ENCODE data around the gene CLDN8.

GRCh38 chr21:30189773-30190172 lies 26.1 kb downstream of the CLDN8 start:
- TF ChIP-seq, protein P1, sequence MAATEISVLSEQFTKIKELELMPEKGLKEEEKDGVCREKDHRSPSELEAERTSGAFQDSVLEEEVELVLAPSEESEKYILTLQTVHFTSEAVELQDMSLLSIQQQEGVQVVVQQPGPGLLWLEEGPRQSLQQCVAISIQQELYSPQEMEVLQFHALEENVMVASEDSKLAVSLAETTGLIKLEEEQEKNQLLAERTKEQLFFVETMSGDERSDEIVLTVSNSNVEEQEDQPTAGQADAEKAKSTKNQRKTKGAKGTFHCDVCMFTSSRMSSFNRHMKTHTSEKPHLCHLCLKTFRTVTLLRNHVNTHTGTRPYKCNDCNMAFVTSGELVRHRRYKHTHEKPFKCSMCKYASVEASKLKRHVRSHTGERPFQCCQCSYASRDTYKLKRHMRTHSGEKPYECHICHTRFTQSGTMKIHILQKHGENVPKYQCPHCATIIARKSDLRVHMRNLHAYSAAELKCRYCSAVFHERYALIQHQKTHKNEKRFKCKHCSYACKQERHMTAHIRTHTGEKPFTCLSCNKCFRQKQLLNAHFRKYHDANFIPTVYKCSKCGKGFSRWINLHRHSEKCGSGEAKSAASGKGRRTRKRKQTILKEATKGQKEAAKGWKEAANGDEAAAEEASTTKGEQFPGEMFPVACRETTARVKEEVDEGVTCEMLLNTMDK (IDR thresholded peaks at IDR 0.05; ENCODE audit: borderline replicate concordance, insufficient read depth, low read depth, low read length, poor library complexity, severe bottlenecking): no peak
- TF ChIP-seq JUND (IDR thresholded peaks at IDR 0.05; ENCODE audit: borderline replicate concordance, low read depth, low read length) (no peak), JUND (tag; IDR thresholded peaks at IDR 0.05; ENCODE audit: borderline replicate concordance, low read depth, low read length) (no peak), MAZ (CRISPR knock-in tag; conservative IDR thresholded peaks at IDR 0.05 in 1 of 2, IDR thresholded peaks at IDR 0.05 in 1 of 2) (no peak), CBX1 (IDR thresholded peaks at IDR 0.05; ENCODE audit: low read depth) (no peak), MGA (IDR thresholded peaks at IDR 0.05) (no peak), ADNP (tag; IDR thresholded peaks at IDR 0.05) (no peak), CTCF (IDR thresholded peaks at IDR 0.05 in 2 of 3, conservative IDR thresholded peaks at IDR 0.05 in 1 of 3; ENCODE audit: insufficient read depth in 2 of 3, low read depth in 1 of 3, low read length in 3 of 3) (no peak), USF2 (CRISPR knock-in tag; IDR thresholded peaks at IDR 0.05) (no peak), ZFX (CRISPR knock-in tag; IDR thresholded peaks at IDR 0.05) (no peak), BDP1 (IDR thresholded peaks at IDR 0.05; ENCODE audit: insufficient read depth, insufficient read length) (no peak), ZKSCAN3 (CRISPR knock-in tag; IDR thresholded peaks at IDR 0.05) (no peak), SRF (CRISPR knock-in tag; IDR thresholded peaks at IDR 0.05) (no peak)
